SK-N-SH (cell line): Measurements from ENCODE around the gene PSENEN. TPM values are rescaled to one million over a fixed set of nuclear protein-coding genes. Genes with fewer than 3 reads are reported as not detected.

Source experiments
- CTCF ChIA-PET: fragments of 300-600, 350-600 bp; formaldehyde crosslinking; extraction: SDS; loops from one replicate; lab custom pipeline; 2021; lab: Yijun Ruan, JAX
- POLR2A ChIA-PET: fragments of 350-600 bp; sonication (Branson Sonifier 250); formaldehyde crosslinking; extraction: SDS; loops from one replicate; lab custom pipeline; 2020; ENCODE audit warnings: antibody characterized with exemption, inconsistent platforms; lab: Yijun Ruan, JAX
- DNase-seq: peaks from one replicate; pipeline ENCODE4 v3.0.0; 2012
- H2AFZ ChIP-seq: fragments of 200-600 bp; sonication (generic); 2 replicates; pipeline ENCODE4 v1.8.1; 2016; ENCODE audit warnings: antibody characterized with exemption, mild to moderate bottlenecking, low read depth
- H3F3A ChIP-seq: fragments of 200-600 bp; sonication (generic); replicated peaks from 2 replicates; pipeline ENCODE3; 2016; ENCODE audit warnings: antibody characterized with exemption, mild to moderate bottlenecking; ENCODE audit not compliant: insufficient read depth
- H3K27ac ChIP-seq, 2 experiments: fragments of 200-500 bp in 1 of 2; fragments of 200-600 bp in 1 of 2; sonication (Bioruptor generic) in 1 of 2; sonication (generic), shearing (Covaris generic) in 1 of 2; 2 replicates each; pipeline versions ENCODE4 v1.5.1 to v1.6.1; 2014 to 2016; ENCODE audit warnings: low read depth in 2 of 2, inconsistent platforms in 1 of 2, low read length in 1 of 2, mild to moderate bottlenecking in 1 of 2, mixed read lengths in 1 of 2
- H3K27me3 ChIP-seq: fragments of 200-600 bp; sonication (generic), shearing (Covaris generic); 2 replicates; pipeline ENCODE4 v1.6.1; 2016; ENCODE audit warnings: mixed run types; ENCODE audit not compliant: insufficient read depth
- H3K36me3 ChIP-seq, 2 experiments: fragments of 200-500 bp in 1 of 2; fragments of 200-600 bp in 1 of 2; sonication (Bioruptor generic) in 1 of 2; sonication (generic) in 1 of 2; replicated peaks in 1 of 2; 2 replicates each; pipeline versions ENCODE3 to v1.5.1; 2014 to 2016; ENCODE audit warnings: low read length in 1 of 2, mild to moderate bottlenecking in 1 of 2; ENCODE audit not compliant: insufficient read depth in 2 of 2, control insufficient read depth in 1 of 2
- H3K4me1 ChIP-seq, 2 experiments: fragments of 200-500 bp in 1 of 2; fragments of 200-600 bp in 1 of 2; sonication (Bioruptor generic) in 1 of 2; sonication (generic), shearing (Covaris generic) in 1 of 2; 2 replicates each; pipeline versions ENCODE4 v1.5.1 to v1.6.1; 2014 to 2016; ENCODE audit warnings: low read depth in 1 of 2, low read length in 1 of 2, mixed run types in 1 of 2; ENCODE audit not compliant: insufficient read depth in 2 of 2, control insufficient read depth in 1 of 2
- H3K4me2 ChIP-seq: fragments of 200-600 bp; sonication (generic), shearing (Covaris generic); 2 replicates; pipeline ENCODE4 v1.6.1; 2017; ENCODE audit warnings: mixed run types
- H3K4me3 ChIP-seq, 2 experiments: fragments of 200-500 bp in 1 of 2; fragments of 200-600 bp in 1 of 2; sonication (Bioruptor generic) in 1 of 2; sonication (generic), shearing (Covaris generic) in 1 of 2; 2 replicates each; pipeline versions ENCODE4 v1.5.1 to v1.8.1; 2014 to 2016; ENCODE audit warnings: low read depth in 2 of 2, inconsistent platforms in 1 of 2, low read length in 1 of 2, mild to moderate bottlenecking in 1 of 2, mixed read lengths in 1 of 2, moderate library complexity in 1 of 2
- H3K79me2 ChIP-seq: fragments of 200-600 bp; sonication (generic); 2 replicates; pipeline ENCODE4 v1.8.1; 2017; ENCODE audit warnings: mild to moderate bottlenecking; ENCODE audit not compliant: insufficient read depth
- H3K9ac ChIP-seq: fragments of 200-600 bp; sonication (generic); 2 replicates; pipeline ENCODE4 v1.6.1; 2017; ENCODE audit warnings: mixed run types
- H3K9me2 ChIP-seq: fragments of 200-600 bp; sonication (generic); 2 replicates; pipeline ENCODE4 v1.6.1; 2017; ENCODE audit warnings: mixed run types
- H3K9me3 ChIP-seq: fragments of 200-600 bp; sonication (generic); 2 replicates; pipeline ENCODE4 v1.6.1; 2017; ENCODE audit warnings: mixed run types, mild to moderate bottlenecking, moderate library complexity
- H4K20me1 ChIP-seq: fragments of 200-600 bp; sonication (generic); 2 replicates; pipeline ENCODE4 v1.6.1; 2017; ENCODE audit warnings: mild to moderate bottlenecking, mixed run types; ENCODE audit not compliant: insufficient read depth
- CHD2 ChIP-seq: fragments of 150-350 bp; IDR thresholded peaks from 2 replicates; pipeline ENCODE4 v1.6.1; 2018; ENCODE audit warnings: low read length; ENCODE audit not compliant: partially characterized antibody
- ELF1 ChIP-seq: IDR thresholded peaks from 2 replicates; pipeline ENCODE4 v1.4.0; 2012
- FOXJ3 ChIP-seq: sonication (generic); formaldehyde crosslinking; IDR thresholded peaks from 2 replicates; pipeline ENCODE4 v1.5.1; 2020; ENCODE audit warnings: mild to moderate bottlenecking, missing genetic modification reagents
- FOXM1 ChIP-seq: IDR thresholded peaks from 2 replicates; pipeline ENCODE4 v1.4.0; 2012; ENCODE audit warnings: low read depth, mild to moderate bottlenecking
- GABPA ChIP-seq: IDR thresholded peaks from 2 replicates; pipeline ENCODE4 v1.4.0; 2012; ENCODE audit warnings: low read depth, mild to moderate bottlenecking
- GATA2 ChIP-seq: sonication (generic); formaldehyde crosslinking; IDR thresholded peaks from 2 replicates; pipeline ENCODE4 v1.5.0; 2020; ENCODE audit warnings: mild to moderate bottlenecking, missing genetic modification reagents
- MXI1 ChIP-seq: IDR thresholded peaks from 2 replicates; pipeline ENCODE4 v1.6.1; 2012; ENCODE audit warnings: mild to moderate bottlenecking, low read depth, low read length, improper control_type of control experiment
- POLR2AphosphoS5 ChIP-seq: IDR thresholded peaks from 2 replicates; pipeline ENCODE4 v1.6.1; 2012; ENCODE audit warnings: low read depth, low read length
- RFX5 ChIP-seq: IDR thresholded peaks from 2 replicates; pipeline ENCODE4 v1.6.1; 2012; ENCODE audit warnings: mild to moderate bottlenecking, improper control_type of control experiment, low read length
- RXRA ChIP-seq: IDR thresholded peaks from 2 replicates; pipeline ENCODE4 v1.4.0; 2012; ENCODE audit warnings: low read depth, mild to moderate bottlenecking, borderline replicate concordance
- SIN3A ChIP-seq: IDR thresholded peaks from 2 replicates; pipeline ENCODE4 v1.6.1; 2012; ENCODE audit warnings: low read depth, mild to moderate bottlenecking, low read length, moderate library complexity, borderline replicate concordance
- SMC3 ChIP-seq: IDR thresholded peaks from 2 replicates; pipeline ENCODE4 v1.6.1; 2012; ENCODE audit warnings: low read depth, low read length, improper control_type of control experiment
- TCF12 ChIP-seq: IDR thresholded peaks from 2 replicates; pipeline ENCODE4 v1.4.0; 2012
- WGBS: methylation state at CpG from one replicate; pipeline ENCODE4 v1.1.6; 2017; ENCODE audit warnings: low lambda C conversion rate; 5-methylcytosine and 5-hydroxymethylcytosine counted together
- polyA plus RNA-seq, 3 experiments: library from polyadenylated mRNA; depleted of rRNA; stranded (reverse); fragments of >200 nt; gene quantifications; 2 replicates each; pipeline ENCODE4 v1.2.3, GENCODE V29; 2012
- TF ChIP-seq, protein P1 (sequence below): IDR thresholded peaks from 2 replicates; pipeline ENCODE4 v1.4.0; 2012; ENCODE audit warnings: low read depth, borderline replicate concordance
- TF ChIP-seq, protein P2 (sequence below): IDR thresholded peaks from 2 replicates; pipeline ENCODE4; 2012
- TF ChIP-seq, protein P3 (sequence below): fragments of 200-600 bp; sonication (generic); IDR thresholded peaks from 2 replicates; pipeline ENCODE4 v1.6.1; 2017; ENCODE audit warnings: antibody characterized with exemption, mild to moderate bottlenecking, moderate library complexity
- TF ChIP-seq, protein P4 (sequence below): IDR thresholded peaks from 2 replicates; pipeline ENCODE4 v1.4.0; 2012; ENCODE audit warnings: low read depth

PSENEN gene
- polyA plus RNA-seq, 1 of the 3 experiments (the other 2 are of a cell fraction) = 99.2 TPM

DNA sequence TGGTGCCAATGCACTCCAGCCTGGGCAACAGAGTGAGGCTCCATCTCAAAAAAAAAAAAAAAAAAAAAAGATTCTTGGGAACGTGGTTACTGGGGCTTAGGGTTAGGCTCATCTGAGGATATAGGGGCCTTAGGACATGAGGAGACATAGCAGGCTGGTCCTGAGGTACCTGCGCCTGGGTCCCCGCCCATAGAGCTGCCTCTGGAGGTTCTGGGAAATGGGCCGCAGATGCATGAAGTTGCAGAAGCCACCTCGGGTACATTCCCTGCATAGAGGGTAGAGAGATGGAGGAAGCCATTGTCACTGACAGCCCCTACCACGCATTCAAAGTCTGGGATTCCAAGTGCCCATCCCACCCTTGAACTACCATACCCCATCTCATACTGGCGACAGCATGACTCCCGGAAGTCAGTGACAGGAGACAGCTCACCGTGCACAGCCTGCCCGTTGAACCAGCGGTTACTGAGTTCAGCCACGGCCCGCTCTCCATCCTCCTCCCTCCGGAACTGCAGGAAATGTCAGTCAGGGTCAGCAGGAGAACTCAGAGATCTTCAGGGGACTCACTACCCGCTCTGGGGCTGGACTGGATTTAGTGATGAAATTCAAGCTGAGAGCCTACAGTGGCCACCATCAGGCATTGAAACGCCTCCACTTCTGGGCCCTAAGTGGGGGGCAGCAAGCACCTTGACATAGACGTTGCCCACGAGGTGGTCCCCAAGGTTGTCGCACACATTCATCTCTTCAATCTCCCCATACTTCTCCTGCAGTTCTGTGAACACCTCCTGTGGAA, 1.6 kb upstream of the PSENEN start (continued):
- TF ChIP-seq, protein P1, sequence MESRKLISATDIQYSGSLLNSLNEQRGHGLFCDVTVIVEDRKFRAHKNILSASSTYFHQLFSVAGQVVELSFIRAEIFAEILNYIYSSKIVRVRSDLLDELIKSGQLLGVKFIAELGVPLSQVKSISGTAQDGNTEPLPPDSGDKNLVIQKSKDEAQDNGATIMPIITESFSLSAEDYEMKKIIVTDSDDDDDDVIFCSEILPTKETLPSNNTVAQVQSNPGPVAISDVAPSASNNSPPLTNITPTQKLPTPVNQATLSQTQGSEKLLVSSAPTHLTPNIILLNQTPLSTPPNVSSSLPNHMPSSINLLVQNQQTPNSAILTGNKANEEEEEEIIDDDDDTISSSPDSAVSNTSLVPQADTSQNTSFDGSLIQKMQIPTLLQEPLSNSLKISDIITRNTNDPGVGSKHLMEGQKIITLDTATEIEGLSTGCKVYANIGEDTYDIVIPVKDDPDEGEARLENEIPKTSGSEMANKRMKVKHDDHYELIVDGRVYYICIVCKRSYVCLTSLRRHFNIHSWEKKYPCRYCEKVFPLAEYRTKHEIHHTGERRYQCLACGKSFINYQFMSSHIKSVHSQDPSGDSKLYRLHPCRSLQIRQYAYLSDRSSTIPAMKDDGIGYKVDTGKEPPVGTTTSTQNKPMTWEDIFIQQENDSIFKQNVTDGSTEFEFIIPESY = no peak
- TF ChIP-seq TCF12 (no peak), CHD2 (no peak)

DNA sequence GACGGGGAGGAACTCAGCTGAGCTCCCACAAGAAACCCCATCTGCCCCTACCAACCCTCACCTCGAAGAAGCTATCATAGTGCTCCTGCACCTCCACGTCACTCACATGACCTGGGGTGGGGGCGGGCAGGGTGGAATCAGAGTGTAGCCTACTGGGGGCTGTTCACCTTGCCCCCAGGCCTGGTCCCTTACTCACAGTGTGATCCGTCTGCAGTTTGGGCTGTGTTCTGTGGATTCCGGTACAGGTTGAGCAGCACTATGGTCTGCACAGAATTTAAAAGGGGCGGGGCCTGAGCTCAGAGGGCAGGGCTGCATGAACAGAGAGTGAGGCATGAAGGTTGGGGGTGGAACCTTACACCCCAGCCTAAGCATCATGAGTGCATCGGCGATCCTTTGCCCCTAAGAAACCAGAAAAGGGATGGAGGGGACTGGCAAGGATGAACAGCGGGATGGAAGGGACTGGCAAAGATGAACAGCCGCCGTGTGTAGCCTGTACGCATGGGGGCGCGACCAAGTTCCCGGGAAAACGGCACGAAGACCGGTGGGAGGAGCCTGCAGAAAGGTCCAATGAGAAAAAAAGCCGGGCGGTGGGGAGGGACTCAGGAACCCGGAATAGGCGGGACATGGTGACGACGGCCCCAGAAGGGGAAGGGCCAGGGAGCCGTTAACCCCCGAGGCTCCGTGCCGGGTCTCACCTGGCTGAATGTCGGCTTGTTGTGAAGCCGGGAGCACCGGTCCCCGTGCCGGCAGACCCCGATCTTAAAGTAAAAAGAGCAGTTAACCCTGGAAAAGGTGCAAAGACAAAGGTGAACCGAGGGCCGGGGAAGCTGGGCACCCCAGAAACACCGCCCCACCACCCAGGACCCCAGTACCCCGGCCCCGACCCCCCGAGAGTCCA, 772 bp upstream of the PSENEN start:
- peak; percentile 86 for DNase-seq
- Histone ChIP-seq H3K9me3 (no peaks in the 10 kb centered on the region), H3K4me1 (peaks cover 10 to 26% of the 10 kb centered on the region in 2 experiments; a peak in 3 of 4 replicates), H4K20me1 (no peaks in the 10 kb centered on the region), H3K27me3 (no peaks in the 10 kb centered on the region), H3K4me3 (peak overlapping the region; percentile 83 to 95), H3K27ac (peak overlapping the region; percentile 97 to 98), H3K4me2 (peak overlapping the region; percentile 77), H2AFZ (peak overlapping the region; percentile 72), H3K9ac (peak overlapping the region; percentile 90), H3K36me3 (peaks cover 3 to 12% of the 10 kb centered on the region in 2 experiments), H3K9me2 (no peaks in the 10 kb centered on the region), H3K79me2 (peaks cover 35% of the 10 kb centered on the region), H3F3A (peaks cover 22% of the 10 kb centered on the region)
- ChIA-PET POLR2A (interaction anchor here (1.0 to 1.2 kb wide), 3 partner anchors 12 to 20 kb away, joined by 3 to 5 read pairs (median 3); partner anchors contain the start of genes HSPB6 and PROSER3), CTCF (interaction anchor here (0.7 to 2.4 kb wide), 7 partner anchors 9 to 75 kb away, joined by 3 to 11 read pairs (median 4); partner anchors contain the start of gene HSPB6)
- 4% methylated on average over 37 of the region's 41 CpGs for WGBS
- no peak for TF ChIP-seq GABPA
- TF ChIP-seq MXI1 = peak; percentile 83
- TF ChIP-seq SMC3 = peak; percentile 29; the same call in 1 of the 2 replicates
- peak; percentile 65 for TF ChIP-seq ELF1
- TF ChIP-seq, protein P2, sequence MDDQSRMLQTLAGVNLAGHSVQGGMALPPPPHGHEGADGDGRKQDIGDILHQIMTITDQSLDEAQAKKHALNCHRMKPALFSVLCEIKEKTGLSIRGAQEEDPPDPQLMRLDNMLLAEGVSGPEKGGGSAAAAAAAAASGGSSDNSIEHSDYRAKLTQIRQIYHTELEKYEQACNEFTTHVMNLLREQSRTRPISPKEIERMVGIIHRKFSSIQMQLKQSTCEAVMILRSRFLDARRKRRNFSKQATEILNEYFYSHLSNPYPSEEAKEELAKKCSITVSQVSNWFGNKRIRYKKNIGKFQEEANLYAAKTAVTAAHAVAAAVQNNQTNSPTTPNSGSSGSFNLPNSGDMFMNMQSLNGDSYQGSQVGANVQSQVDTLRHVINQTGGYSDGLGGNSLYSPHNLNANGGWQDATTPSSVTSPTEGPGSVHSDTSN = no peak
- TF ChIP-seq FOXJ3 (CRISPR knock-in tag) = no peak
- peak; percentile 53; the same call in 1 of the 2 replicates for TF ChIP-seq POLR2AphosphoS5
- TF ChIP-seq, protein P3, sequence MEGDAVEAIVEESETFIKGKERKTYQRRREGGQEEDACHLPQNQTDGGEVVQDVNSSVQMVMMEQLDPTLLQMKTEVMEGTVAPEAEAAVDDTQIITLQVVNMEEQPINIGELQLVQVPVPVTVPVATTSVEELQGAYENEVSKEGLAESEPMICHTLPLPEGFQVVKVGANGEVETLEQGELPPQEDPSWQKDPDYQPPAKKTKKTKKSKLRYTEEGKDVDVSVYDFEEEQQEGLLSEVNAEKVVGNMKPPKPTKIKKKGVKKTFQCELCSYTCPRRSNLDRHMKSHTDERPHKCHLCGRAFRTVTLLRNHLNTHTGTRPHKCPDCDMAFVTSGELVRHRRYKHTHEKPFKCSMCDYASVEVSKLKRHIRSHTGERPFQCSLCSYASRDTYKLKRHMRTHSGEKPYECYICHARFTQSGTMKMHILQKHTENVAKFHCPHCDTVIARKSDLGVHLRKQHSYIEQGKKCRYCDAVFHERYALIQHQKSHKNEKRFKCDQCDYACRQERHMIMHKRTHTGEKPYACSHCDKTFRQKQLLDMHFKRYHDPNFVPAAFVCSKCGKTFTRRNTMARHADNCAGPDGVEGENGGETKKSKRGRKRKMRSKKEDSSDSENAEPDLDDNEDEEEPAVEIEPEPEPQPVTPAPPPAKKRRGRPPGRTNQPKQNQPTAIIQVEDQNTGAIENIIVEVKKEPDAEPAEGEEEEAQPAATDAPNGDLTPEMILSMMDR = peak; percentile 52
- no peak for TF ChIP-seq GATA2
- peak; percentile 47; the same call in 1 of the 2 replicates for TF ChIP-seq RFX5
- no peak for TF ChIP-seq FOXM1
- TF ChIP-seq, protein P1 = no peak
- TF ChIP-seq, protein P4, sequence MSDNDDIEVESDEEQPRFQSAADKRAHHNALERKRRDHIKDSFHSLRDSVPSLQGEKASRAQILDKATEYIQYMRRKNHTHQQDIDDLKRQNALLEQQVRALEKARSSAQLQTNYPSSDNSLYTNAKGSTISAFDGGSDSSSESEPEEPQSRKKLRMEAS = peak; percentile 87
- no peak for TF ChIP-seq RXRA
- no peak for TF ChIP-seq TCF12
- TF ChIP-seq SIN3A = peak; percentile 54; the same call in 1 of the 2 replicates
